Endometrium (tissue), 2 donors: ENCODE measurements around the gene ATN1.

Experiments used
- FAIRE-seq: peaks from 2 replicates; lab custom pipeline; 2012; peaks lifted over from hg19 to GRCh38; lab: Jason Lieb, UNC
- donor health status: control.
- donor health status: control.

ATN1 gene

GRCh38 chr12:6928703-6929407 is 1.1 kb downstream of the ATN1 start:
- FAIRE-seq: no peak

- no peak for FAIRE-seq
These were observed 2.0 kb downstream of the ATN1 start for GRCh38 chr12:6929466-6930452.

- no peak for FAIRE-seq
These were observed 5.0 kb downstream of the ATN1 start for GRCh38 chr12:6932766-6933165.

- FAIRE-seq: no peak
These were observed 6.4 kb downstream of the ATN1 start for GRCh38 chr12:6934110-6934509.

GRCh38 chr12:6935371-6936193 is 7.8 kb downstream of the ATN1 start:
- no peak for FAIRE-seq

- no peak for FAIRE-seq
These were observed 8.5 kb downstream of the ATN1 start for GRCh38 chr12:6936194-6936635.

- no peak for FAIRE-seq
These were observed 9.1 kb downstream of the ATN1 start for GRCh38 chr12:6936636-6937480.

GRCh38 chr12:6937481-6938352 is 10.0 kb downstream of the ATN1 start:
- FAIRE-seq: peak; percentile 87

- FAIRE-seq: no peak
These were observed 10.8 kb downstream of the ATN1 start for GRCh38 chr12:6938353-6939190.

GRCh38 chr12:6939191-6939540 is 11.4 kb downstream of the ATN1 start:
- FAIRE-seq: no peak

- FAIRE-seq: no peak
These were observed 13.5 kb downstream of the ATN1 start for GRCh38 chr12:6941267-6941666.

- no peak for FAIRE-seq
These were observed 14.0 kb downstream of the ATN1 start for GRCh38 chr12:6941782-6942181.

- FAIRE-seq: no peak
These were observed 14.5 kb downstream of the ATN1 start for GRCh38 chr12:6942331-6942665.

GRCh38 chr12:6943389-6943721 is 15.6 kb downstream of the ATN1 start:
- no peak for FAIRE-seq

- FAIRE-seq: peak; percentile 90
These were observed 16.1 kb downstream of the ATN1 start, which contains the start of the genes C12orf57 and RNU7-1 for GRCh38 chr12:6943722-6944380. Gene C12orf57, plus strand, starts transcription at chr12:6944022. Its CDS starts 100 bp downstream, at chr12:6944122. Gene RNU7-1, plus strand, starts transcription at chr12:6943816.

GRCh38 chr12:6944381-6945186 is 16.8 kb downstream of the ATN1 start:
- FAIRE-seq: peak; percentile 61

- FAIRE-seq: no peak
These were observed 17.9 kb downstream of the ATN1 start for GRCh38 chr12:6945613-6946012.
